Activated CD8-positive, alpha-beta memory T cell treated with anti-CD3 and anti-CD28 coated beads, Interleukin-2, amount 50 U/mL, for 1 hour (primary cell): ENCODE results near the gene DOCK10.
"Not testable (repeated sequence)": the region's sequence is repeated elsewhere in the genome, so short reads cannot be mapped to it uniquely, and the experiment has no call there.

Experiments
- DNase-seq: peaks from one replicate; pipeline ENCODE4 v3.0.0-alpha.2; 2020; ENCODE audit errors: extremely low read depth

DOCK10 gene

GRCh38 chr2:225041851-225042799, at the start of gene DOCK10:
TSS of gene DOCK10 (minus strand) at chr2:225042468. CDS start at chr2:225042374, 94 bp downstream.
- no peak for DNase-seq

- DNase-seq, result no peak
Measured at GRCh38 chr2:225091336-225091735, 49.1 kb upstream of the DOCK10 start.

GRCh38 chr2:225090746-225091145, 48.5 kb upstream of the DOCK10 start:
- DNase-seq, result no peak

GRCh38 chr2:225086915-225087314, 44.6 kb upstream of the DOCK10 start:
- no peak for DNase-seq

- DNase-seq, result no peak
Measured at GRCh38 chr2:225086439-225086838, 44.2 kb upstream of the DOCK10 start.

- DNase-seq, result no peak
Measured at GRCh38 chr2:225083276-225083675, 41.0 kb upstream of the DOCK10 start.

GRCh38 chr2:225076125-225076524, 33.9 kb upstream of the DOCK10 start:
- no peak for DNase-seq

- no peak for DNase-seq
Measured at GRCh38 chr2:225074919-225075681, 32.8 kb upstream of the DOCK10 start.

GRCh38 chr2:225074366-225074765, 32.1 kb upstream of the DOCK10 start:
- no peak for DNase-seq

- no peak for DNase-seq
Measured at GRCh38 chr2:225073198-225073597, 30.9 kb upstream of the DOCK10 start.

- DNase-seq, result no peak
Measured at GRCh38 chr2:225072444-225072843, 30.2 kb upstream of the DOCK10 start.

GRCh38 chr2:225070811-225071210, 28.5 kb upstream of the DOCK10 start:
- DNase-seq, result no peak

GRCh38 chr2:225069966-225070365, 27.7 kb upstream of the DOCK10 start:
- no peak for DNase-seq

GRCh38 chr2:225069477-225069876, 27.2 kb upstream of the DOCK10 start:
- DNase-seq, result no peak

GRCh38 chr2:225065882-225066281, 23.6 kb upstream of the DOCK10 start:
- DNase-seq, result no peak

GRCh38 chr2:225064928-225065327, 22.7 kb upstream of the DOCK10 start:
- DNase-seq, result no peak

- DNase-seq, result no peak
Measured at GRCh38 chr2:225064362-225064761, 22.1 kb upstream of the DOCK10 start.

- no peak for DNase-seq
Measured at GRCh38 chr2:225056330-225057073, 14.2 kb upstream of the DOCK10 start.

- DNase-seq, result no peak
Measured at GRCh38 chr2:225055714-225056113, 13.4 kb upstream of the DOCK10 start.

GRCh38 chr2:225052703-225053102, 10.4 kb upstream of the DOCK10 start:
- no peak for DNase-seq

GRCh38 chr2:225047502-225047901, 5.2 kb upstream of the DOCK10 start:
- DNase-seq, result not testable (repeated sequence)

- no peak for DNase-seq
Measured at GRCh38 chr2:225042800-225043167, 516 bp upstream of the DOCK10 start.
